Measurements from ENCODE around the gene LDB3.

LDB3 gene

GRCh38 chr10:86664341-86665217 lies 3.7 kb upstream of the LDB3 start:
- no peak for DNase-seq (ENCODE audit: low read depth)

- no peak for DNase-seq (ENCODE audit: low read depth)
These were observed 3.1 kb upstream of the LDB3 start for GRCh38 chr10:86665218-86665607.

- no peak for DNase-seq (ENCODE audit: low read depth)
These were observed 2.4 kb upstream of the LDB3 start for GRCh38 chr10:86665868-86666267.

GRCh38 chr10:86666538-86666937 lies 1.8 kb upstream of the LDB3 start:
- DNase-seq (ENCODE audit: low read depth): no peak

- DNase-seq (ENCODE audit: low read depth): no peak
These were observed 710 bp upstream of the LDB3 start for GRCh38 chr10:86667421-86668181.

- DNase-seq (ENCODE audit: low read depth): no peak
These were observed 2.0 kb downstream of the LDB3 start for GRCh38 chr10:86670290-86670811.

- no peak for DNase-seq (ENCODE audit: low read depth)
These were observed 2.6 kb downstream of the LDB3 start for GRCh38 chr10:86670876-86671275.

GRCh38 chr10:86671419-86671818 lies 3.1 kb downstream of the LDB3 start:
- no peak for DNase-seq (ENCODE audit: low read depth)

GRCh38 chr10:86671985-86672710 lies 3.8 kb downstream of the LDB3 start:
- DNase-seq (ENCODE audit: low read depth): no peak

GRCh38 chr10:86673216-86673826 lies 5.0 kb downstream of the LDB3 start:
- no peak for DNase-seq (ENCODE audit: low read depth)

GRCh38 chr10:86673827-86674581 lies 5.7 kb downstream of the LDB3 start:
- DNase-seq (ENCODE audit: low read depth): no peak

GRCh38 chr10:86674912-86675311 lies 6.6 kb downstream of the LDB3 start:
- DNase-seq (ENCODE audit: low read depth): no peak

GRCh38 chr10:86677374-86677773 lies 9.1 kb downstream of the LDB3 start:
- no peak for DNase-seq (ENCODE audit: low read depth)

- no peak for DNase-seq (ENCODE audit: low read depth)
These were observed 10.9 kb downstream of the LDB3 start for GRCh38 chr10:86678999-86679792.

- DNase-seq (ENCODE audit: low read depth): no peak
These were observed 12.7 kb downstream of the LDB3 start for GRCh38 chr10:86681047-86681446.

GRCh38 chr10:86681722-86682386 lies 13.5 kb downstream of the LDB3 start:
- DNase-seq (ENCODE audit: low read depth): no peak

- no peak for DNase-seq (ENCODE audit: low read depth)
These were observed 14.4 kb downstream of the LDB3 start for GRCh38 chr10:86682675-86683074.

GRCh38 chr10:86684331-86685097 lies 16.2 kb downstream of the LDB3 start:
- DNase-seq (ENCODE audit: low read depth): no peak

GRCh38 chr10:86685416-86685815 lies 17.1 kb downstream of the LDB3 start:
- DNase-seq (ENCODE audit: low read depth): no peak

All from T-helper 22 cell (primary cell).